Fibroblast of pulmonary artery (primary cell): ENCODE measurements around the gene NOC2L.

Experiments
- DNase-seq: peaks from one replicate; pipeline ENCODE4 v3.0.0-alpha.2; 2010; ENCODE audit warnings: low read depth
- H3K4me3 ChIP-seq: replicated peaks from 2 replicates; pipeline ENCODE4 v1.5.1; 2011; ENCODE audit warnings: low read depth, mild to moderate bottlenecking, control low read depth, low read length, moderate library complexity
- CTCF ChIP-seq: IDR thresholded peaks from 2 replicates; pipeline ENCODE4 v1.5.1; 2011; ENCODE audit warnings: mild to moderate bottlenecking, control low read depth, low read length, inconsistent platforms; ENCODE audit errors: missing control alignments

Gene NOC2L

GRCh38 chr1:929712-930632, 29.1 kb downstream of the NOC2L start:
- no peak overlapping the region for H3K4me3 ChIP-seq
- no peak for DNase-seq
- no peak for TF ChIP-seq CTCF

GRCh38 chr1:928825-929661, 30.0 kb downstream of the NOC2L start:
- H3K4me3 ChIP-seq, result no peak overlapping the region
- TF ChIP-seq CTCF, result no peak
- no peak for DNase-seq

GRCh38 chr1:927748-928147, 31.3 kb downstream of the NOC2L start:
- TF ChIP-seq CTCF, result no peak
- DNase-seq, result no peak

GRCh38 chr1:927234-927633, 31.8 kb downstream of the NOC2L start:
- no peak for DNase-seq
- TF ChIP-seq CTCF, result no peak
- H3K4me3 ChIP-seq, result no peak overlapping the region

More at GRCh38 chr1:927748-928147, 31.3 kb downstream of the NOC2L start:
- H3K4me3 ChIP-seq, result no peak overlapping the region

GRCh38 chr1:925561-926421, 33.3 kb downstream of the NOC2L start:
- DNase-seq, result peak; percentile 16
- no peak overlapping the region for H3K4me3 ChIP-seq
- TF ChIP-seq CTCF, result no peak
